ENCODE measurements around the gene KDELR3.
"Not testable (repeated sequence)": the region's sequence is repeated elsewhere in the genome, so short reads cannot be mapped to it uniquely, and the experiment has no call there.

The KDELR3 gene

DNA sequence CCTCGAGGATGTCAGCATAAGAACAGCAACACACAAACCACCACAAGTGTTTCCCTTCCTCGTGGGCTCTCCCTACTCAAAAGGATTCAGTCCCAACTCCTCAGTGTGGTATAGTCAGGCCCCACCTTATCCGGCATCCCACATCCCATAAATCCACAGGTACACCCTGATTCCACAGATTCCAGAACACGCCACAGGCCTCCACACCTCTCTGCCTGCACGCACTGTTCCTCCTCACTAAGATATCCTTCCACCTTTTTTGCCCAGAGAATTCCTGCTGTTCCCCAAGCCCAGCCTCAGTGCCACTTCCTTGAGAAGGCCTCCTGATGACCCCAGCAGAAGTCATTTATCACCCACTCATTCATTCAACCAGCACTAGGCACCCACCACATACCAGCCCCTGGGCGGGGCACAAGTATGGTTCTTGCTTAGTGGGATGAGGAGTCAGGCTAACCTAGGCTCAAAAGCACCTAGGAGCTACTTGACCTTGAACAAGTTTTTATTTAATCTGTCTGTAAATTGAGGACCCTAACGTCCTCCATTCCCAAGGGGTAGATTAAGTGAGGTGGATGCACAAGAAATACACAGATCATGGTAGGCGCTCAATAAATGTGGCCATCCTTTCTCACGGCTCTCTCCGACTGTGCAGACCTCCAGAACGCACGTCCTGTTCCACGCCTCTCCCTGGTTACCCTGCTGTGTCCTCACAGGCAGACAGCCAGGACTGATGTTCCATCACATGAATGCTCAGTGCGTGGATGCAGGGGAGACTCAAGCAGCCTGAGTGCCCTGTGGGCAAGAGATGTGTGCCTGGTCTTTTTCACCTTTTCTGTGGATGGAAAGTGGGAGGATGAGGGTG lies 10.8 kb upstream of the KDELR3 start:
- no peak for DNase-seq

DNA sequence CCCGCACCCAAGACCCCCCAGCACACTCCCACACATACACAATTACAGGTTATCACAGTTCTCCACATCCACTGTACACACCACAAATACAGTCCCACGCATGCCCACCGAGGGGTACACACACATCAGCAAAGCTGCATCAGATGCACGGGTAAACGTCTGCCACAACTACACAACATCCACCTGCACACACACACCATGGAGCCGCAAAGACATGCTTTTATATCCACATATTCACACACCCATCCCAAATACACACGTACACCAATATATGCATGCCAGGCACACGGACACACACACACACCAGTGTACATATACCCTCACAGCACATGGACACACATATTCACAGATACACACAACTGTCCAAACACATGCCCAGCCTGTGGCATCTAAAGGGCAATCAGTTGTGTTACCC lies 7.5 kb upstream of the KDELR3 start:
- no peak for DNase-seq

DNA sequence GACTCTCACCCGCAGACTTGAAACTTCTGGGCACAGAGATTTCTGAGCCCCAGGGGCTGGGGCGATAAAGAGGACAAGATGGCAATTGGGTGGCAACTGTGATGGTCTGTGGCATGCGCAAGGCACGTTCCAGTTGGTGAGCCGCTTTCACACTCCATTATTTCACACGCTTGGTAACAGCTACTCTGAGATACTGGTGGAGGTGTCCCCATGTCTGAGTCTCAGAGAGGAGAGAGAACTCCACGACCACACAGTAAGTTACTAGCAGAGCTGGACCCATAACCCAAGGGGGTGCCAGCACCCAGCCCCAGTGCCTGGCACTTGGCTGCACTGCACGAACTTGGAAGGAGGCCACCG lies 6.9 kb upstream of the KDELR3 start:
- DNase-seq = no peak

DNA sequence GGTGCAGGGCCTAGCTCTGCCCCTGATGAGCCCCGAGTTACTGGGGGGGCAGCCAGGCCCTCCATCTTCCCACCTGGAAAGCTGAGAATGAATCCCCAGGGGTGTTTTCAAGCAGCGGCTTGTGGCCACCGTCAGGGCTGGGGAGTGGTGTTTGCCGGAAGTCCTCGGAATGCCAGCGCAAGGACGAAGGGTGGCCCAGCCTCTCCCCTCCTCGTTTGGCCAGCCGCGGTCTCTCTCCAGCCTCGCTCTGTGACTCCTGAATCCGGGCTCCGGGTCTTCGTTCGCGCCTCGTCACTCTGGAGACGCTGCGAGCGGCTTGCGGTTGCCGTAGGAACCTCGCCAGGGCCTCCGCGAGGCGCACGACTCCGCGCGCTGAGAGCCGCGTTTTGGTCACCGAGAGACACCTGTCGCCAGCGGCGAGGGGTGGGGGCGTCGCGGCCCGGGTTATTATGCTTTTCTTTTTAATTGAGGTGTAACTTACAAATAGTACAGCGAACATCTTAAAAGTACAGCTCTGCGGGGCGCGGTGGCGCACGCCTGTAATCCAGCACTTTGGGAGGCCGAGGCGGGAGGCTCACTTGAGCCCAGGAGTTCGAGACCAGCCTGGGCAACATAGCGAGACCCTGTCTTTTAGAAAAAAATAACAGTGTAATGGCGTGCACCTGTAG lies 6.3 kb upstream of the KDELR3 start:
- DNase-seq = peak; percentile 93

DNA sequence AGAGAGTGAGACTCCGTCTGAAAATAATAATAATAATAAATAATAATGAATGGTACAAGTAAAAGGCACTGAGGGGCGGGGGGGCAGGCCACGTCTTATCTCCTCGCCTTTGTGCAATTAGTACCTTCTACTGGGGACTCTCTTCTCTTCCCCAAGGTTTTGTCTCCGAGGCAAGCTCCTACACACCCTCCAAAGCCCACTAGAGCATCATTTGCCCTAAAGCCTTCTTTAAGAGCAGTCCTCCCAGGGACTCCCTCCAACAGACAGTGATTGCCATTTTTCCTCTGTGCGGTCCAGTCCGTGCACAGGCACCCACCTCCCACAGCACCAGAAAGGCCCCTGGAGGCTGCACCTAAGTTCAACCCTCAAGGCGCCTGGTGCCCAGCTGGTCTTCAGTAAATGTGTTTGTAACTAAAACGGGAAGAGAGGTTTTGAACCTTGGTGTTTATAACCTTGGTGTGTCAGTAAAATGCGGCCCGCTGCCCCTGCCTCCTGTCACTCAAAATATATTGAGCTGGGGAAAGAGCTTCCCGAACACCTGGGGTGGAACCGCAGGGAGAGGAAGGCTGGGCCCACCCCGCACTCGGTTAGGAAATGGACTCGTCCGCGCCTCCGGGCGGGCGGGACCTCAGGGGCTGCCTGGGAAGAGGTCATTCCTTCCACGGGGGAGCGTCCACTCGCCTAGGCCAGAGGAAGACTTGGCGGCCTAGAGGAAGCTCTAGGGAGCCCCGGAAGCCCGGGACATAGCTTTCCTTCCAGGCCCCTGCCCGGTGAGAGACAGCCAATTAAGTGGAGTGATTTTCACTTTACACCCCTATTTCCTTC lies 4.7 kb upstream of the KDELR3 start:
- DNase-seq = peak; percentile 56 to 68

DNA sequence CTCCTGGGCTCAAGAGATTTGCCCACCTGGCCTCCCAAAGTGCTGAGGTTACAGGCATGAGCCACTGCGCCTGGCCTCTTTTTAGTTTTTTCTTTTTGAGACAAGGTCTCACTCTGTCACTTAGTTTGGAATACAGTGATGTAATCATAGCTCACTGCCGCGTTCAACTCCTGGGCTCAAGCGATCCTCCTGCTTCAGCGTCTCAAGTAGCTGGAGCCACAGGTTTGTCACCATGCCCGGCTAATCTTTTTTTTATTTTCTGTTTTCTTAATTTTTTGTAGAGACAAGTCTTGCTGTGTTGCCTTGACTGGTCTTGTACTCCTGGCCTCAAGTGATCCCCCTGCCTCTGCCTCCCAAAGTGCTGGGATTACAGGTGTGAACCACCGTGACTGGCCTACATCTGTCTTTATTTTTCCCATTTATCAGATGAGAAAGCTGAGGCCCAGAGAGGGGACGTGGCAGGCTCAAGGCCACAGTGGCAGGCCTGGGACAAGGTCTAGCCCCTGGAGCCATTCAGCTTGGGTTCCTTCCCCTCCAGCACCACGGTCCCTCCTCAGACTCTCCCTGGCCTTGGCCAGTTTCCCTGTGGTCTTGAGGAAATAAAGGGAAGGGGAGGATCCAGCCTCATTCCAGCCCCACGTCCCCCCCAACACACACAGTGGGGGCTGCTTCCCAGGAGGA lies 2.8 kb upstream of the KDELR3 start:
- no peak for DNase-seq

DNA sequence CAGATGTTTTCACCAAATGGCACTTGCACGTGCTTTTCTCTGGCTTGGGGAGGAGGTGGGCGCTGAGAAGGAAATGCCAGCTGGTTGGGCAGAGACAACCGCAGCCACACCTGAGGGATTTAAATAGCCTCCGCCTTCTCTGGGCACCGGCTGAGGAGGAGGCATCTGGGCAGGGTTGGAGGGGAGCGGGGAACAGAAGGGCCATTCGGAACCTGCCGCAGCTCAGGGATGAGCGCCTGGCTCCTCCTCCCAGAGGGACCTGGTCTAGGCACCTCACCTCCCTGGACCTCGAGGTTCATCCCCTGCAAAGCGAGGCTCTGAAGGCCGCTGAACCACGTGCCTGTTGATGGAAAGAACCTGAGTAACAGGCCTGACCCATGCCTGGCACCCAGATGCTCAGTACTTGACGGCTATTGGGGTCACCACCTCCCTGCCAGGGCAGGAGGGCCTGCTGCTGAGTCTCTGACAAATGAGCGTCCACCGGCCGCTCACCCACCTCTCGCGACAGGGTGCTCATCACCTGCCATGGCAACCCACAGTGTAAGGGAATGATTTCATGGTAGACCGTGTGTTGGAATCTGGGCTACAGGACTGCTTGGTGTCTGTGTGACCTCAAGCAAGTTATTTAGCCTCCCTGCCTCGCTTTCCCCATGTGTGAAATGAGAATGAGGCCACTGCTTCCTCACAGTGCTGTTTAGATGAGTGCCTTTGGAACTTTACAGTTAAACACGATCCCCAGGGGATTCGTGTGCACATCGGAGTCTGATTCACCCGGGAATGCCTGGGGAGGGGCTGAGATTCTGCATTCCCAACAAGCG lies 2.0 kb upstream of the KDELR3 start:
- no peak for DNase-seq

DNA sequence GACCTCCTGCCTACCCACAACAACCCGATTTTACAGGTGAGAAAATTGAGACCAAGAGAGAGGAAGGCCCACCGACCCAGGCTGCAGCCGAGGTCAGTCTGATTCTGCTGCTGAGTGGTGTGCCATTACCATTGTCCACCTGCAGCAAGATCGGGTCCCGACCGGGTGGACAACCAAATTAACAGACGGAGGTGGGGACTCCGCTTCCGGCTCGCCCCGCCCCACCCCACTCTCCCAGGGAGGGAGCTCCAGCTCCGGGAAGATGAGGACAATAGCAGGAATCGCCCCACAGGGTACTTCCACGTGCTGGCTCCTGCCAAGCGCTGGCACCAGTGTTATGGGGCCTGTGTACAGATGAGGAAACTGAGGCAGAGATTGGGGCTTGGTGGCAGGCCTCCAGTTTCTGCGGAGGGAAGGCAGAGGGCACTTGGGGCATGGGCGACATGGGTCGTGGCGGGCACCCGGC lies 425 bp upstream of the KDELR3 start:
- no peak for DNase-seq

DNA sequence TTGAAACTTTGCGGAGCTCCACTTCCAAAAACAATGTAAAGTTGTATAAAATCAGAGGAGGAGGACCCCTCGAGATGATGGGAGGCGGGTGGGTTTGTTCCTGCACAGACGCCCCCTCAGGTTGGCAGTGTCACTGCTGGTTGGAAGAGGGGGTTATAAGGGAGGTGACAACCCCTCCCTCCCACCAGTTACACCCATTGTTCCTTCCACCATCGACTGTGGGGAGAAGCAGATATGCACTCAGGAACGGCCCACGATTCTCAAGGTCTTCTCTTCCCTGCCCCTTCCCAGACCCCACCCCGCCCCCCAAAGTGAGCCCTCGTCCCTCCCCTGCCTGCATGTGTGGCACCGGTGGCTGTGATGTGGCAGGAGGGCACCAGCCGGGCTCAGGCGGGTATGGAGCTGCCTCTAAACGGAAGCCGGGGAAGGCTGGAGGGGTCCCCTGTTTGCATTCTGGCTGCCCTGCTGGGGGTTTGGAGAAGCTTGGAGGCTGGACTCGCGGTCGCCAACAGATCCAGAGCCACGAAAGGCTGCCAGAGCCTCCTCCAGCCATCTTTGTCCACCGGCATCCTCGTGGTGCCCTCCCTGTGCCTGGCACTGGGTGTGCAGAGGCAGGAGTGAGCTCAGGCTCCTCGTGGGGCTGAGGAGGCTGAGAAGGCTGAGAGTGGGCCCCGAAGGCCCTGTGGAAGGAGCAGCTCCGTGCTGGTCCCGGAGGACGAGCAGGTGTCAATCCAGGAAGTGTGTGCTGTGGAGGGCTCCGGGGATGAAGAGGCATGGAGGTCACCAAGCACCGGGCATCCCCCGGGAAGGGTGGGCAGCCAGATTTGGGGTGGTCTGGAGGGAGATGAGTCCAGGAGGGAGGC lies 778 bp downstream of the KDELR3 start:
- DNase-seq = no peak

DNA sequence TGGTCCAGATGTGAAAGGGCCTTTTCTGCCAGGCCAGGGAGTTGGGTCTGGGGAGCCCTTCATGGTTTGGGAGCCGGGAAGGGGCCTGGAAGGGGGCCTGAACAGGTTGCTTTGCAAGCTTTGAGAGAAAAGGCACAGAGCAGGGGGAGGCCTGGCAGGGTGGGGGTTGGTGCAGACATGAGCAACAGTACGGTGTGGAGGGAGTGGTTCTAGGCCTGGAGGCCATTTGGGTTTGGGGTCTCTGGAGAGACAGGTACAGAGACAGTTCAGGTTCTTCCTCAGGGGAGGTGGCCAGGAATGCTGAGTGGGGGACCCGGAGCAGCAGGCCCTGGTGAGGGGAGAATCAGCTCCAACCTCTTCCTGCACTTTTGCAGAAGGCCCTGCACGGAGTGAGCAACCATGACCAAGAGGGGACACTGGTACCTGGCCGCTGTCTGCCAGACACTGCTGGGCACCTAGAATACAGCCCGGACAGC lies 1.4 kb downstream of the KDELR3 start:
- DNase-seq = no peak

DNA sequence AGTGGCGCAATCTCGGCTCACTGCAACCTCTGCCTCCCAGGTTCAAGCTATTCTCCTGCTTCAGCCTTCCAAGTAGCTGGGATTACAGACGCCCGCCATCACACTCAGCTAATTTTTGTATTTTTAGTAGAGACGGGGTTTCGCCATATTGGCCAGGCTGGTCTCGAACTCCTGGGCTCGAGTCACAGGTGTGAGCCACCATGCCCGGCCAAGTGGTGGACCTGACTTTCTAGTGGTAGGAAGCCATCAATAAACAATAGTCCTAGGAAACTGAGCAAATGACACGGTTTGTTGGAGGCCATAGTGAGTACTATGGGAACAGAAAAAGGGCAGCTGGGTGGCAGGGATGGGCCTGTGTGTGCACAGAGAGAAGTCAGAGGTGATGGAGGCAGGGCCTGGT lies 2.3 kb downstream of the KDELR3 start:
- not testable (repeated sequence) for DNase-seq

DNA sequence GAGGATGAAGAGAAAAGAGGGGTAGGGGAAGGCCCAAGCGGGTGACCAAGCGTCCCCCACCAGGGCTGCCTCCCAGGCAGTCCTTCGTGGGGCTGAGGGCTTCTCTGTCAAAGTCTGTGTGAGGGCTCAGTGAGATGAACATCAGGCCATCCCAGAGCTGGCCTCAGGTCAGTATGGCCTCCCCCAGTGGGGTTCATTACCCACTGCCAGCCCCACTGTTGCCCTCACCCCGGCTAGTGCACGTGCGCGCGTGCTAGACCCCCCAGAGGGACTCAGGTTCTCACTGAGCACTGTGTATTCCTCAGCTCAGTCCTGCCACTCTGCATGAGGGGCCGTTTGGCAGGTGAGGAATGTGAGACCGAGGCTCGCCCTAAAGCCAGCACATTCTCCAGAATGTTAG lies 3.3 kb downstream of the KDELR3 start:
- DNase-seq = no peak

DNA sequence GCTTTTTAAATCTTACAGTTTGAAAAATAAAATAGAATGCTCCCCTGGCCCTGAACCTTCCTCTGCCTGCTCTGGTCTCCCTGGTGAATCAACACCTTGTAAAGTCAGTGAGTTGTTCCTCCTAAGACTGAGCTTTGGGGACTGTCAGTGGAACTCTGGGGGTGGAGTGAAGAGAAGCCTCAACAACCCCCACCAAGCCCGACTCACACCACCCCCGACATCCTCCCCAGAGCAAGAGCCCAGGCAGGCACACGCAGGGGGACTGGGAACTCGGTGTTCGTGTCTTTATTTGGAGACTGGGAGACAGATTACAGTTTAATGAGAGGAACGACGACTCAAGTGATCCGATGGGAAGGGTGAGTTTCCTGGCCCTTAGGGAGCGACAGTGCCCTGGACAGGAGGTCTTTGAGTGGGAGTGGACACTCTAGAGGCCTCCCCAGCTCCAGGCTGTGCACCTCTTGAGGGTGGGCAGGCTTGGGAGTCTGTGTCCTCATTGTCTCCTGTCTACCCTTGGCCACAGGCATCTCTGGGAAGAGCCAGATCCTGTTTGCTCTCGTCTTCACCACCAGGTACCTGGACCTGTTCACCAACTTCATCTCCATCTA lies 6.2 kb downstream of the KDELR3 start:
- DNase-seq = no peak

DNA sequence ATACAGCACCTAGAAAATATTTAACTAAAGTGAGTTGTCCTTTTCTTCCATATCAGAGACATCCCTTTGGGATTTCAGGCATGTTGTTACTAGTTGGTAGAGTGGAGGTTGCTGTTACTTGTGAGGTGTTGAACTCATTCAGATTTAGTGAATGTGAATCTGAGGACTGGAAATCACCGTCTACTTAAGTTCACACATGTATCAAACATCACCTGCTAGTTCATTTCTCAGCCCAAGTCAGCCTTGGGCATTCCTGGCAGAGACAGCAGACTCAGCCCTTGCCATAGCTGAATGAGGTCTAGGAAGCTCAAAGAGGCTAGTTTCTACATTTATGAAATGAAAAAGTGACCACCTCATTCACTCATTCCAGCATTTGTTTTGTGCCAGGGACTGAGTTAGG lies 9.7 kb downstream of the KDELR3 start:
- no peak for DNase-seq

DNA sequence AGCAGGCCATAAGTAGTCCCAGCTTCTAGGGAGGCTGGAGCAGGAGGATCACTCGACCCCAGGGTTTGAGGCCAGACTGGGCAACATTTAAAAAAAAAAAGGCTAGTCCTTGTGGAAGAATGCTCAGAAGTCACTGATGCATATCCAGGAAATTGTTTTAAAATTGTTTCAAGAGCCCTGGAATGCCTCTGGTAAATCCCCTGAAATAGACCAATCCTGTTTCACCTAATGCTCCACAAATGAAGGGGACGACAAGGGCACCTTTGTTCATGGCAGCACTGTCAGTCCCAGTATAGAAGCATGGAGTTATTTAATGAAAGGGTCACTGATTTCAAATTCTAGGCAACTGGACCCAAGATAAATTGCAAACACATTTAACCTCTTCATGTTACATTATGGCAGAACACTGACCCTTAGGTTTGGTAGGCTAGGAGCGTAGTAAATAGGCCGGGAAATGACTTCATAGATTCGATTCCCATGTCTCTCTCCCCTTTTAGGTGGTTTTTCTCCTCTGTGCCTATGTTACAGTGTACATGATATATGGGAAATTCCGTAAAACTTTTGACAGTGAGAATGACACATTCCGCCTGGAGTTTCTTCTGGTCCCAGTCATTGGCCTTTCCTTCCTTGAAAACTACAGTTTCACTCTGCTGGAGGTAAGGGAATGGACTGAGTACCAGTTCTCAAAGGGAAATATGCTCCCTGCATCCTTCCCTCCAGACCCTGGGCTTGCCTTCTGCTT lies 11.4 kb downstream of the KDELR3 start:
- no peak for DNase-seq

DNA sequence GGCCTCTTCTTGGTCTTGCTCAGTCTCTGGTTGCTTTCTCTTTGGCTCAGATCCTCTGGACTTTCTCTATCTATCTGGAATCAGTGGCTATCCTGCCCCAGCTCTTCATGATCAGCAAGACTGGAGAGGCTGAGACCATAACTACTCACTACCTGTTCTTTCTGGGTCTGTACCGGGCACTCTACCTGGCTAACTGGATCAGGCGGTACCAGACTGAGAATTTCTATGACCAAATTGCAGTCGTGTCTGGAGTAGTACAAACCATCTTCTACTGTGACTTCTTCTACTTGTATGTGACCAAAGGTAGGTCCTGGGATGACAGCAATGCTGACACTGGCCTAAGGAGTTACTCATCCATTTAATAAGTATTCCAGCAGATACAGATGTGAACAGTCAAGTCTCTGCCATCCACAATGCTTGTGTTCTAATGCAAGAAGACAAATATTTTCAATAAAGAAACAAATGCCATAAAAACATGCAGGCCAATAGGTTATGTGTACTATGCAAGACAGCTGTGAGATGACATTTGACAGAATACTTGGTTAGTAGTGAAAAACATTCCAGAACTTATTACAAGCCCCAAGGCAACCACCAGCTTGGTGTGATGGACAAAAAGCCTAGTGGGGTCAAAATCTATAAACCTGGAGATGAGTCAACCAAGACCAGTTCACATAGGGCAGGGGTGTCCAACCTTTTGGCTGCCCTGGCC lies 13.4 kb downstream of the KDELR3 start:
- no peak for DNase-seq

DNA sequence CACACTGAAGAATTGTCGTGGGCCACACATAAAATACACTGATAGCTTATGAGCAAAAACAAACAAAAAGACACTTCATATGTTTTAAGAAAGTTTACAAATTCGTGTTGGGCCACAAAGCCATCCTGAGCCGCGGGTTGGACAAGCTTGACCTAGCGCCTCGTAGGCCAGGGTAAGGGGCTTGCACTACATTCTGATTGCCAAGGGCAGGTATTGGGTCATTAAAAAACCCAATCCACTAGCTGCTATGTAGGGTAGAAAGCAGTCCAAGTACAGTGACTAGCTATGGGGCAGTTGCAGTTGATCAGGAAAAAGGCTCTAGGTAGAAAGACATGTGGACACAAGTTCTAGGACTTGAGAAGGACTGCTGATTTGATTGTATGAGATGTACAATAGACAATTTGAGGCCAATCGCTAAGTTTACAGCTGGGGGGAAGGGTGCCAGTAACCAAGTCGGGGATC lies 14.0 kb downstream of the KDELR3 start:
- DNase-seq = no peak

DNA sequence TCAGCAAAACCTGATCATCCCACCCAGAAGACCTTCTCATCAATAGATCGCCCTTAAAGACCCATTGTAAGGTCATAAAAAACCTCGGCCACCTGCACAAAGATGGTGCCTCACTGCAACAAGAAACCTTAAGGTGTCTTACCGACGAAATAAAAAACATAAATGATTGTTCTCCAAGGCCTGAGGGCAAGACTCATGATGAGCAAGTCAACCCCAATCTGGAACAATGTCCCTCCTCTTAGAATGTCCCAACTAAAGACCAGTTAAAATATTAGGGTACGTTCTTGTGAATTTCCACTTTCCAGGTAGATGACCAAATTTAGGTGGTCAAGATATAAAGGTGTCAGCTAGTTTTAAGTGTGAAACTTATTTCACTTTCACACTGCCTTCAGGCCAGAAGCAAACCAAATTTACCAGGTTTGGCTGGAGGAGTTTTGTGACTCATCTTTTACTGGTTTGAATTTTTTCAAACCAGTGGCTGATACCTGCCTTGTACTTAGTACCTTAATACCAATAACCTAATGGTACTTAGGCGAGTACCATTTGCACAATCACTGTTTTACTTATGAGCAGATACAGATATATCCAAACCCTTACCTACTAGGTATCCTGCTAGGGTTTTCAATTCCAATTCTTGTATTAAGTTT lies 14.9 kb downstream of the KDELR3 start:
- no peak for DNase-seq
